PC-9 (cell line): ENCODE data around the gene PNMA1.

Experiments
- EZH2 ChIP-seq: fragments of 200-600 bp; sonication (generic); IDR thresholded peaks from 2 replicates; pipeline ENCODE4 v1.8.0; 2017; ENCODE audit warnings: antibody characterized with exemption, low read depth
- TF ChIP-seq, protein P1 (sequence below): fragments of 200-600 bp; sonication (generic); conservative IDR thresholded peaks from 2 replicates; pipeline ENCODE4 v1.6.1; 2017; ENCODE audit warnings: mixed run types, antibody characterized with exemption, mild to moderate bottlenecking, moderate library complexity

DNA sequence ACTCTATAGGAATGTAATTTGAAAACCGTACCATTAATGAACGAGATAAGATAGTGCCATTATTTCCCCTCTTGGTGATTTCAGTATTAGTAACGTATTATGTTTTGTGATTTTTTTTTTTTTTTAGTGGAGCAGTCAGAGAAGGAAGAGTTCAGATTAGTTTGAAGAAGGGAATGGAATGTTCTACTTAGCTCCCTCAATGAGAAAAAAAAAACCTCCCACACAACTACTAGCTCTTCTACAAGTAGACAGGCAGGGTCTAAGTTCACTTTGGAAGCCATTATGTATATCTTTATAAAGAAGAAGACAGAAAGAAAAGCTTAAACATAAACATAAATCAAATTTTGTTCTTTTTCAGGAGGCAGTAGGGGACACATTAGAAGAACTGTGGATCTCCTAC, 27.3 kb downstream of the PNMA1 start:
- TF ChIP-seq, protein P1, sequence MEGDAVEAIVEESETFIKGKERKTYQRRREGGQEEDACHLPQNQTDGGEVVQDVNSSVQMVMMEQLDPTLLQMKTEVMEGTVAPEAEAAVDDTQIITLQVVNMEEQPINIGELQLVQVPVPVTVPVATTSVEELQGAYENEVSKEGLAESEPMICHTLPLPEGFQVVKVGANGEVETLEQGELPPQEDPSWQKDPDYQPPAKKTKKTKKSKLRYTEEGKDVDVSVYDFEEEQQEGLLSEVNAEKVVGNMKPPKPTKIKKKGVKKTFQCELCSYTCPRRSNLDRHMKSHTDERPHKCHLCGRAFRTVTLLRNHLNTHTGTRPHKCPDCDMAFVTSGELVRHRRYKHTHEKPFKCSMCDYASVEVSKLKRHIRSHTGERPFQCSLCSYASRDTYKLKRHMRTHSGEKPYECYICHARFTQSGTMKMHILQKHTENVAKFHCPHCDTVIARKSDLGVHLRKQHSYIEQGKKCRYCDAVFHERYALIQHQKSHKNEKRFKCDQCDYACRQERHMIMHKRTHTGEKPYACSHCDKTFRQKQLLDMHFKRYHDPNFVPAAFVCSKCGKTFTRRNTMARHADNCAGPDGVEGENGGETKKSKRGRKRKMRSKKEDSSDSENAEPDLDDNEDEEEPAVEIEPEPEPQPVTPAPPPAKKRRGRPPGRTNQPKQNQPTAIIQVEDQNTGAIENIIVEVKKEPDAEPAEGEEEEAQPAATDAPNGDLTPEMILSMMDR: no peak
- no peak for TF ChIP-seq EZH2
